Fibroblast of mammary gland (primary cell): ENCODE data around the gene FBXO36.
"Not testable (repeated sequence)": the region's sequence is repeated elsewhere in the genome, so short reads cannot be mapped to it uniquely, and the experiment has no call there.

Experiments
- DNase-seq: peaks from one replicate; pipeline ENCODE4 v3.0.0-alpha.2; 2010; ENCODE audit warnings: low read depth
- H3K4me3 ChIP-seq: 2 replicates; pipeline ENCODE4 v1.5.1; 2011; ENCODE audit warnings: low read depth, mild to moderate bottlenecking, low read length, moderate library complexity; ENCODE audit not compliant: control insufficient read depth
- TF ChIP-seq, protein P1 (sequence below): conservative IDR thresholded peaks from 2 replicates; pipeline ENCODE4 v1.5.1; 2011; ENCODE audit warnings: low read depth, low read length, inconsistent platforms; ENCODE audit not compliant: control insufficient read depth, insufficient read depth

The FBXO36 gene

DNA sequence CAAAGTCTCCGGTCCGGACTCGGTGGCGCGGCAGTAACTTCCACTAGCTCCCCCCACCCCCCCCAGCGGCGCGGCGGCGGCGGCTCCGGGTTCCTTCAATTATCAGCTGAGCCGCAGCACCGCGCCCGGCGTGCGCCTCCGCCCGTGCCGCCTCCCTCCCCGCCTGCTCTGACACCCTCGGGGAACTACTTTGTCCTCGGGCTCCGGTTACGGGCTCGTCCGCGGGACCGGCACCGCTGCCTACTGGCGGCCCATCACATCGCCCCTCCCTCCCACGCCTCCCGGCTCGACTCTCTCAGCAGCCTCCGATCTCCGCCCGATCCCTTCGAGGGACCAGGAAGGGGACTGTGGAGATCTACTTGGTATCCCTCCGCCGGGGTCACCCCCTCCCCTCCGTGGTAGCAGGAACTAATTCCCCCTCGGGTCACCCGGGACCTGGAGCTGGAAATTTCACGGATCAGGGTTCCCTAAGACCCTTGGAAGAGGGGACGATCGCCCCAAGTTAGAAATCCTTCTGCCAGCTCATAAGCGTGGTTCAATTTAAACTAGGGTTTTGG is 333 bp upstream of the FBXO36 start, which contains the start of gene TRIP12:
TRIP12 (minus strand) TSS at position 118 of the 557 bp plus-strand sequence. CDS start 41,930 bp downstream, outside the sequence.
- peak; percentile 95 for DNase-seq
- TF ChIP-seq, protein P1, sequence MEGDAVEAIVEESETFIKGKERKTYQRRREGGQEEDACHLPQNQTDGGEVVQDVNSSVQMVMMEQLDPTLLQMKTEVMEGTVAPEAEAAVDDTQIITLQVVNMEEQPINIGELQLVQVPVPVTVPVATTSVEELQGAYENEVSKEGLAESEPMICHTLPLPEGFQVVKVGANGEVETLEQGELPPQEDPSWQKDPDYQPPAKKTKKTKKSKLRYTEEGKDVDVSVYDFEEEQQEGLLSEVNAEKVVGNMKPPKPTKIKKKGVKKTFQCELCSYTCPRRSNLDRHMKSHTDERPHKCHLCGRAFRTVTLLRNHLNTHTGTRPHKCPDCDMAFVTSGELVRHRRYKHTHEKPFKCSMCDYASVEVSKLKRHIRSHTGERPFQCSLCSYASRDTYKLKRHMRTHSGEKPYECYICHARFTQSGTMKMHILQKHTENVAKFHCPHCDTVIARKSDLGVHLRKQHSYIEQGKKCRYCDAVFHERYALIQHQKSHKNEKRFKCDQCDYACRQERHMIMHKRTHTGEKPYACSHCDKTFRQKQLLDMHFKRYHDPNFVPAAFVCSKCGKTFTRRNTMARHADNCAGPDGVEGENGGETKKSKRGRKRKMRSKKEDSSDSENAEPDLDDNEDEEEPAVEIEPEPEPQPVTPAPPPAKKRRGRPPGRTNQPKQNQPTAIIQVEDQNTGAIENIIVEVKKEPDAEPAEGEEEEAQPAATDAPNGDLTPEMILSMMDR = no peak
- peak within 1 kb of the TSS; percentile 86 for H3K4me3 ChIP-seq

DNA sequence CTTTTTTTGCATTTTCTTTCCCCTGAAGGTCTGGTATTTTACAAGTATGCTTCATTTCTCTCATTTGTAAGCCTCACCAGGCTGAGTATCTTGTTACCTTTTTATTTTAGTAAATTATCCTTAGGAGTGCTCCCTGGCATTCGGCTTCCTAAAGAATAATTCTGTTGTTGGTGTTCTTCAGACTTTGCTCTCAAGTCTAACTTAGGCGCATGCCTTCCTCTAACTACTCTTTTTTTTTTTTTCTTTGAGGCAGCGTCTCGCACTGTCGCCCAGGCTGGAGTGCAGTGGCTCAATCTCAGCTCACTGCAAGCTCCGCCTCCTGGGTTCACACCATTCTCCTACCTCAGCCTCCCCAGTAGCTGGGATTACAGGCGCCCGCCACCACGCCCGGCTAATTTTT is 2.2 kb downstream of the FBXO36 start:
- DNase-seq = not testable (repeated sequence)

DNA sequence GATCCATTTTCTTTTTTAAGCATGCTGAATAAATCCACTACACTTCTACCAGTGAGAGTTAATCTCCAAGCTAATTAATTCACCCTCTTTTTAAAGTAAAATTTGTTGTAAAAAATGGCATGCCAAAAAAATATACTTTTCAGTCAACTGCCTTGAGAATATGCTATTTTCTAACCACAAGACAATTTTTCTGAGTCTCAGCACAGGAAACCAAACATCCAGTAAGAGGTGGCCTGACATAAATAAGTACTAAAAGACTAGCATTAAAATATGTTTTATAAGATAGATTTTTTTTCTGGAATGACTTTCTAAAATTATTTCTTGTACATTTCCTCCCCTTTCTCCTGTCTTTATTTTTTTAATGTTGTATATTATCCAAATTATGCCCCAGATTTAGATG is 2.9 kb downstream of the FBXO36 start:
- no peak for DNase-seq
- TF ChIP-seq, protein P1 = no peak
- H3K4me3 ChIP-seq = no peak overlapping the region

More for the DNA sequence above, 2.2 kb downstream of the FBXO36 start:
- not testable (repeated sequence) for H3K4me3 ChIP-seq

DNA sequence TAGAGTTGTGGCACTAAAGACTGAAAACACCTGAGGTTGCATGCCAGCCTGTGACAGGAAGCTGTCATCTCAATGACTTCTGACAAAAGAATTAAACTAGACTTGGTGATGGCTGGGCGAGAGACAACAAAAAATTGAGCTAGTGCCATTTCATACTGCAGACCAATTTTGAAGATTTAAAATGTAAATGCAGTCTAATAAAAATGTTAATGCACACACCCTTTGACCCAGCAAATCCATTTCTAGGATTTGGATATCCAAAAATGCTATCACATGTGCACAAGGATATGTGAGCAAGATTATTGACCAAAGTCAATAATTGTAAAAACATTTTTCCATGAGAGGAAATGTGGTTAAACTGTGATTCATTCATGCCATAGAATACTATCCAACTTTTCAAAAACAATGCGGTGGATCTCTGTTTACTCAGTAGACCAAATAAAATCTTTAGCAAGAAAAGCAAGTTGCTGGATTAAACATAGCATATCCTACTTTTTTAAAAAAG is 5.6 kb downstream of the FBXO36 start:
- H3K4me3 ChIP-seq = no peak overlapping the region
- TF ChIP-seq, protein P1 = no peak
- peak; percentile 65 for DNase-seq

DNA sequence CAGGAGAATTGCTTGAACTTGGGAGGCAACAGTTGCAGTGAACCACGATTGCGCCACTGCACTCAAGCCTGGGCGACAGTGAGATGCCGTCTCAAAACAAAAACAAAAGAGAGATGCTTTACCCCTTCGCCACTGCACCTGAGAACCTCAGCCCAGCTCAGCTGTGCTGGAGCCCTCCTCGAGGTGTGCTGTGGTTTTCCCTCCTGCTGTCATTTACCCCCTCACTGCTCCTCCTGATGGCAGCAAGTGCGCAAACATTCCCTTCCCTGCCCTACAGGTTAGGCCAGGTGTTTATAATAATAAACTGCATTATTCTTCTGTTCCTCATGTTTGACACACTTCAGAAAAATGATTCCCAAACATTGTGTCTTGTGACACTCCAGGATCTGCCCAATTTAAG is 8.4 kb downstream of the FBXO36 start:
- TF ChIP-seq, protein P1 = no peak
- DNase-seq = no peak
- H3K4me3 ChIP-seq = no peak overlapping the region

DNA sequence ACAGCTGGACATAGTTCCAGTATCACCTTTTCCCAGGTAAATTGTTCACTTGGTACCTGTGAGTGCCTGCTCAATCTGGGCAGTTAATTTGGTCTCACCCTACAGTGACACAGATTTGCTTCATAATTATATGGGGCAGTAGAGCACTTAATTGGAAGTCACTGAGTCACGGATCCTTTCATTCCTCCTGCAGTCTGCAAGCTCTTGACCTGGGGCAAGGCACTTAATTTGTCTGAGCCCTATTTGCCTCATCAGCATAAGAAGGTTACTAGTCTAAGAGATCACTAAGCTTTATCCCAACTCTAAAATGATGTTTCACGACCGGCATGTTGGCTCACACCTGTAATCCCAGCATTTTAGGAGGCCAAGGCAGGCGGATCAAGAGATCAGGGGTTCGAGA is 8.9 kb downstream of the FBXO36 start:
- TF ChIP-seq, protein P1 = no peak

DNA sequence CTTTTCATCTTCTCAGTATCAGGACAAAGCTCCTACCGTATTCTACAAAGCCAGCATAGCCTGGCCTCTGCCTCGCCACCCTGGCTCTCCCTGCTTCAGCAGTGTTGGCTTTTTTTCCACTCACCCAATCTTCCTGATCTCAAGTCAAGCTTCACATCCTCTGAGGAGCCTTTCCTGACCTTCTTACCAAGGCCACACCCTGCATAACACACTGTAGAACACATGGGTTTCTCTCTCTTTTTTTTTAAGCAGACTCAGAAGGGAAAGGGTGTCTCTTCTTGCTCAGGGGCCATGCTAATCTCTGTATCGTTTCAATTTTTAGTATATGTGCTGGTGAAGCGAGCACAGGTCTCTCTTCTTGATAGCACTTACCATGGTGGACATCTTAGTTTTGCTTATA is 15.2 kb downstream of the FBXO36 start:
- TF ChIP-seq, protein P1 = no peak
- no peak overlapping the region for H3K4me3 ChIP-seq
- DNase-seq = no peak

More for the DNA sequence above, 8.9 kb downstream of the FBXO36 start:
- H3K4me3 ChIP-seq = no peak overlapping the region
- DNase-seq = no peak
